Left renal cortex interstitium (tissue), 4 donors: Measurements from ENCODE around the gene MPP2. TPM values are rescaled to one million over a fixed set of nuclear protein-coding genes. Genes with fewer than 3 reads are reported as not detected.
"Not testable (repeated sequence)": the region's sequence is repeated elsewhere in the genome, so short reads cannot be mapped to it uniquely, and the experiment has no call there.

Source experiments
- DNase-seq, 4 donors: peaks; one replicate each; pipeline ENCODE4 v3.0.0-alpha.2; 2013; ENCODE audit warnings: low read depth in 4 of 4, low spot score in 2 of 4, missing footprints in 1 of 4
- polyA plus RNA-seq, 4 donors: library from polyadenylated mRNA; unstranded; fragments of 120-200 nt; gene quantifications; one replicate each; pipeline ENCODE4 v1.2.1, GENCODE V29; 2013; ENCODE audit not compliant: insufficient read length in 4 of 4

MPP2 gene
- polyA plus RNA-seq, 4 donors, result 4.7 to 7.6 (median 7.2) TPM

GRCh38 chr17:43905400-43905984 is 1.8 kb downstream of the MPP2 start:
- DNase-seq, result no peak

DNA sequence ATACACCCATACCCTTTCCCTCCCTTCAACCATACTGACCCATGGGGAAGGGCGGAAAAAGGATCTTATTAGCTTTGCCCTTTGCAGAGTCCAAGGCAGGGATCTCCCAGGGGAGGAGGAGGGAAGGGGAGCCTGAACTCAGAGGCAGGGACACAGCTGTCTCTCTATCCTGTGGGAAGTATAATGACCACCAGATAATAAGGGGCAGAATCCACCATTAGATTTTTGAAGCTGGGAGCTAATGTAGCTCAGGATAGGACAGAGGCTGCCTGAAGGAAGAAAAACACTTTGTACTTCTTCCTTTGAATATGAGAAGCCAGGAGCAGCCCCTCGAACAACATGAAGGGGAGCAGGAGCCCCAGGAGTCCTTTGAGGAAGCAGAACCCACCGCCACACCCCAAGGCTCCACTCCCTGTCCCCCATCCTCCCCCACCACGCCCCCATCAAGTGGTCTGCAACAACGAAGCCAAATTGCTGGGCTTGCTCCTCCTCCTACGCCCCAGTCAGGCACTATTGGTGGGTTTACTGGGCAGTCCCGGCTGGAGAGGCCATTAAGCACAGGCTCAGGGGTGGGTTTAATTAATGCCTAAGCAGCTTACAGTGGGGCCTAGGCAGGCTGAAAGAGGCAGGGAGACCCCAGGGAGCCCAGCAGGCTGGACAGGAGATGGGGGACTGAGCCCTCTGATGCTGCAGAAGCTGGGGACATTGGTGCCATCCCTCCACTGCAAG is 5.3 kb downstream of the MPP2 start:
- DNase-seq, result no peak

DNA sequence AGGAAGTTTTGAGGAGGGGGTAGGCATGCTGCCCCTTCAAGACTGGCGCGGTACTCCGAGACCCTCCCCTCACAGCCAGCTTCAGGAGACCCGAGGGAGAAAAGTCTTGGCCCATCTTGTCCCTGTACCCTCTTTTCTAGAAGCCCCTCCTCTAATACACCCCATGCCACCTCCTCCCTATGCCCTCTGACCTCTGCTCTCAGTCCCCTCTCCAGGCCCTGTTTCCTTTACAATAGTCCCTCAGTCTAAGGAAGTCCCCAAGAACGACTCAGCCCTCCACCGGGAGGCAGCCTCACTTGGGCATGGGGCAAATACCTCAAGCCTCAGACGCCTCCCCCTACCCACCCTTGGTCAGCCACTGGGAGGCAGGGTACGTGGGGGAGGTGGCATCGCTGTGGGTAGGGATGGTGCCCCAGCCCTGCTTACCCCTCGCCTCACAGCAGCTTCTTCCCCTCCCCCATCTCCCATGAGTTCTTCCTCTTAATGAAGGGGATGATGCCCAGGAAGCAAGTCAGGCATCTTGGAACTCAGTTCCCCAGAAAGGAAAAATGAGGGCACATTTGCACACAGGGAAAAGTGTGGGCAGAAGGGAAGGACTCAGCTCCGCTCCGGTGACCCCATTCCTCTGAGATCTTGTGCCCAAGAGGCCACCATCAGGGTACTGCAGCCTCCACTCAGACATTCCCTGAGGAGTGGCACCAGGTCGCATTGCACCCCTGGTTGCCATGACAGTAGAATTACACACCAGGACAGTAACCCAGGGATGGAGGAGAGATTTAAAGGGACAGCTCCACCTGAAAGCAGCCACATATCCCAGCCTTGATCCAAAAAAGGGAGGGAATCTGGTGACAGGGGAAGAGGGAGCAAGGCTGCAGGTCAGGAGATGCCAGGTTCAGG is 6.2 kb downstream of the MPP2 start:
- DNase-seq, result no peak

- peak in 3 of 4 donors; percentile 64 to 85 (median 79) for DNase-seq
Observed at GRCh38 chr17:43900183-43900857, 7.0 kb downstream of the MPP2 start.

- no peak for DNase-seq
Observed at GRCh38 chr17:43898446-43898845, 8.9 kb downstream of the MPP2 start.

- no peak for DNase-seq
Observed at GRCh38 chr17:43897831-43898230, 9.5 kb downstream of the MPP2 start.

GRCh38 chr17:43894494-43894893 is 12.8 kb downstream of the MPP2 start:
- DNase-seq, result not testable (repeated sequence)

GRCh38 chr17:43892647-43892952 is 14.7 kb downstream of the MPP2 start:
- DNase-seq, result no peak

DNA sequence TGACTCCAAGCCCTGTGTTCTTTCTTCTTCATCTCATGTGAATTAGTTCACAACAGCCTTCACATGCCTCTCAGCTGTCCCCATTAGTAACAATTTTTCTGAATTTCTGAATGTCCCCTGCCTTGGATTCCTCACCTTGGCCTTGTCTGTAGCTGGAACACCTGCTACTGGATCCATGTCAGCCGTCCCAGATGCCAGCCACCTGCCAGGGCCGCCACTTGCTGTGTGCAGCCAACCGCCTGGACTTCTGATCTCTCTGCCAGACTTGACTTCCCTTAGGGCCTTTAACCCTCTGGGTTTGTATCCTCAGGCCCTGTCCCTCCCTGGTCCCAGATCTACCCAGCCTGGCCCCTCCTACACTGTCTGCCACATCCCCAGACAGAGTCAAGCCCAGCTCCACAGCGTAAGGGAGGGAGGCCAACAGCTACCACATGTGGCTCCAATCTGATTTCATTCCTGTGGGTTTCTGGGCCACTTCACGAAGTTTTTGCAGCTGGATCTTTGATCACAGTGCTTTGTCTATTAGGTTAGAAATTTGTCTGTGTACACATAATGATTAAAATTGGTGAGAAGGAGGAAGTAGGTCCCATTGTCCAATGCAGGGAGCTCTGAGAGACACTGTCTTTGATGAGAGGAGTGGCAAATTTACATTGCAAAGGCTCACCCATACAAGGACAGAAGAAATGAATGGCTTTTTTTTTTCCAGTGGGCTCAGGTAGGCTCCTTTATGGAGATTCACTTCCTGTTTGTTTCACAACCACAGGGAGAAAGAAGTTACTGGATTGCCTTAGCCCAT is 15.3 kb downstream of the MPP2 start:
- no peak for DNase-seq

DNA sequence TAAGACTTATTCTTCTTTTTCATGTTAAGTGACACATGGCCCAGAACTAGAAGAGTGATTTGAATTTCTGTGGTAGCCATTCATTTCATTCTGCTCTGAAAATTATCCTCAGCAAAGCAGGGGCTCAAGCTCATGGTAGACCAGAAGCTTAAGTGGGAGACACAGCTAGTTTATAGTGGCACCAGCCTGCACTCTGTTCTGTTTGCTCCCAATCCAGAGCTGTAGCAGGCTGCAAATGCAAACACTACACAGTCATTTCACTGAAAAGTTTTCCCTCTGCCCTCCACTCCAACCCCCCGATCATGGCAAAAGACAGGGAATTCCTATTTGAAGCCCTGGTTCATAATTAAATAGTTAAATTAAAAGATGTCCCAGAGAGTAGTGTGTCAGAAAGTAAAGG is 17.1 kb downstream of the MPP2 start:
- DNase-seq, result no peak

GRCh38 chr17:43888548-43888947 is 18.8 kb downstream of the MPP2 start:
- DNase-seq, result no peak

GRCh38 chr17:43882761-43883415 is 24.4 kb downstream of the MPP2 start:
- DNase-seq, result no peak

GRCh38 chr17:43881758-43882505 is 25.4 kb downstream of the MPP2 start:
- no peak for DNase-seq

DNA sequence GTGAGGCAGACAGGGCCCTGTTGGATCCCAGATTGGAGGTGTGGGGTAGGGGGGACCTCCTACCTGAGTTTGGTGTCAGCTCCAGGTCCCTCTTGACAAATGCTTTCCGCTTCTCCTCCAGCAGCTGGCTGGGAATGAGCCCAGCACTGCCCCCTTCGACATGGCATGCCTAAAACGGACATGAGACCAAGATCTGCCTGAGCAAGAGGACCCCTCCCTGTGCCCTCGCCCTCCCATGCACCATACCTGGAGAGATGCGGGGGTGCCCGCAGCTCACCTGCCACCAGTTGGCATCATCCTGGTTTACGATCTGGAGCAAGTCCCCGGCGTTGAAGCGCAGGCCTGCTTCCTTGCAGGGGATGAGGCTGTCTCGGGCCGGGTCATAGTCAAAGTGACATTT is 26.2 kb downstream of the MPP2 start:
- DNase-seq, result no peak

DNA sequence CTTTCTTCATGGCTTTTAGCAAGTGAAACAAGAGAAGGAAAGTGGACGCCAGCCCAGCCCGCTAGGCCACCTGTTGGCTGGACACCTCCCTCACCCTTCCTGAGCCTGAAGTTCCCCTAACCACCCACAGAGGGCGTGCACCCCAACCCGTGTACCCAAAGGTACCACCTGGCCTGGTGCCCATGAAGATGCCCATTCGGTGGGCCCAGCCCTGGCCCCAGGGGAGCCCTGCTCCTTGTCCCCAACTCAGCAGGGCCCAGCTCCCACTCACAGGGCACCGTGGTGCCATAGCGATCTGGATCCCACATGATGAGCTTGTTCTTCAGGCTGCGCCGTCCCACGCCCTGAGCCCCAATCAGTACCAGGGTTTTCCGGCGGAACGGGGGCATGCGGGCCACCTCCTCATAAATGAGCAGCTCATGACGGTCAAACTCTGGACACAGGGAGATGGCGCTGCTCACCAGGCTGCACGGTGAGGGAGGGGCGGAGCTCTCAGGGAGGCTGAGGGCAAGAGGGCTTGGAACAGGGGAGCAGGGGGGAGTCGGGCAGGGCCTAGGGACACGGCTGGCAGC is 26.8 kb downstream of the MPP2 start:
- DNase-seq, result peak in 2 of 4 donors; percentile 46 to 55

- DNase-seq, result no peak
Observed at GRCh38 chr17:43879723-43880419, 27.5 kb downstream of the MPP2 start.

- peak in 2 of 4 donors; percentile 46 to 58 for DNase-seq
Observed at GRCh38 chr17:43878260-43879175, 28.8 kb downstream of the MPP2 start.
